DMS53 (cell line): ENCODE measurements around the gene SCPEP1.
"Not testable (repeated sequence)": the region's sequence is repeated elsewhere in the genome, so short reads cannot be mapped to it uniquely, and the experiment has no call there.

Experiments
- DNase-seq: peaks from one replicate; lab custom pipeline; 2025; lab: John Stamatoyannopoulos, UW

The SCPEP1 gene

DNA sequence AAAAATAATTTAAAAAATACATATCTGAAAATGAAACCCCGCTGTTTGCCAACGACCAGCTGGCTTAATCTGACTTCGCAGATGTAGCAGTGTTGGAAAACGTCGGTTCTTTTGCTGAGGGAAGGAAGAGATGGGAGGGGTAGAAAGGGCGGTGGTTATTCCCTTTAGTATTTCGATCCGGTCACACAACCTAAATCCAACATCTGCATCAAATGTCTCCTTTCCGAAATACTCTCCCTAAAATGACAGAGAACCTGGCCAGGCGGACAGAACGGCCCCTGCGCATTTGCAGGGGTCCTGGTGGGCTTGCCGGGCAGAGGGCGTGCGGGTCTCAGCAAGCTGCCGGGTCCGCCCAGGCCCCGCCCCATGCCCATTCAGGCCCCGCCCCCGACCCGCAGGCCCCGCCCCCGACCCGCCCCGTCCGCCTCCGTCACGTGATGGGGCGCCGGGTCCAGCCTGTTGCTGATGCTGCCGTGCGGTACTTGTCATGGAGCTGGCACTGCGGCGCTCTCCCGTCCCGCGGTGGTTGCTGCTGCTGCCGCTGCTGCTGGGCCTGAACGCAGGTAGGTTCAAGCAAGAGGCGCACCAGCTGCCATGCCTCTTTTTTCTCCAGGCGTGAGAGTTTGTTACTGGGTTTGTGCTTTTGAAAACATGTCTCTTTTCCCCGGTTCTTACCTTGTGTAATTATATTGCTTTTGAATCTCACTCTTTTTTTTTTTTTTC lies at the start of gene SCPEP1:
Gene SCPEP1, plus strand, starts transcription at position 459 of the 723 bp plus-strand sequence. Its CDS starts 29 bp downstream, at position 488.
- peak; percentile 92 for DNase-seq

DNA sequence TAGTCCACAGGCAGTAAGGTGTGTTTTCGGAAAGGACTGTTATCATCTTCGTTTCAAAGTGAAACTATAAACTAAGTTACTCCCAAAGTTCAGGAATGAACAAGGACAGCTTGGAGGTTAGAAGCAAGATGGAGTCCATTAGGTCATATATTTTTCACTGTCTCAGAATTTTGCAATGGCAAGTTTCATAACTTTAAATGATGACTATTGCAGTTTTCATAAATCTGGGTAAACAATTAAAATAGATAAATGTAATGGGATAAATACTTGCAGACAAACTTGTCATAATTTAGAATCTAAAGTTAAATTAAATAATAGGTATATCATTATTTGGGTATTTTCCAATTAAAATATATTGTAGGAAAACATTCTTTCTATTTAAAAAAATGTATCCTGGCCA lies 49.3 kb upstream of the SCPEP1 start:
- no peak for DNase-seq

DNA sequence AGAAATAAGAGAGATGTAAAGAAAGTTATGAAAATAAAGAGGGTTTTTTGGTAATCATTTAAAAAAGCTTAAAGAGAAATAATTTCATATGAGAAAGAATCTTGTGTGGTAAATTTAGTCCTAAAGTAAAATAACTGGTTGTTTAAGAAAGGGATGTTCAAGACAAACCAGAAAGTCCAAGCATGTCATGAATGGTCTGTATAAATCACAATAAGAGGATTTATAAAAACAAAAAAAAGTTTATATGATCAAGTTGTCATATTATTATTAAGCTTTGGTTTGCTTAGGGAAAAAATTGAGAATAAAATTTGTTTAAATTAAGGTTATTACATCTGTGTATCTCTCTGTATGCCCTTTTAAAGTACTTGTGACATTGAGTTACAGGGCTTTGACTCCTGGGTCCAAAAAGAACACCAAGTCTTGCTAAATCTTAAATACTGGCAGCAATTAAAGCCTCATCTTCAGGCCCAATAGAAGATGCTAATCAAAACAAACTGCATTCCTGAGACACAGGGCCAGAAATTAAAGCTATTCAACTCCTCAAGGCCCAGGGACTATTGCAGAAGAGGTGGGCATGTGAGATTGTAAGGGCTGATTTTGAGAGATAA lies 48.5 kb upstream of the SCPEP1 start:
- DNase-seq = peak; percentile 48

DNA sequence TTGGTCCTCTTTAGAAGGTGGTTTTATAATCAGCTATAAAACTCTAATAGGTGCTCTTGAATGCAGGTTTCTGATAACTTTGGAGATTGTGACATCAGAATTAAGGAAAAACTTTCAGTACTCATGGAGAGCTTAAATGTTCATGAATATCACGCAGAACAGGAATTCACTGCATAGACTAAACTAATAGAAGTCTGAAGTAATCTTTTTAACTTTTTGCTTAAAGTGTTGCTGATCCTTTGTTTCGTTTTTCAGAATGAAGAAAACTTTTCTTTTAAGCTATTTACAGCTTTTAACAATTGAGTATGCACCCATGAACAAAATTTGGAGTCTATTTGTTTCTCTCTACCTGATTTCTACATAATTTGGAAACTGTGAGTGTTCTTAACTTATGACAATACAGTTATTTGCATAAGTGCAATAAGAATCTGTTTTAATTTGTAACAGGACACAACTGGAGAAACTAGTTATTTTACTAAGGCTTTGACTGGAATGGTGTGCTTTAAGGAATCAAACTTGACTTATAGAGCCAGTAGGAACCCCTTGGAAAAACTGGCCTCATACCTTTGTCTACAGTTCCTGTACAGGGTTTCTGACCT lies 47.1 kb upstream of the SCPEP1 start:
- DNase-seq = no peak

GRCh38 chr17:56933151-56933745 lies 44.7 kb upstream of the SCPEP1 start:
- no peak for DNase-seq

DNA sequence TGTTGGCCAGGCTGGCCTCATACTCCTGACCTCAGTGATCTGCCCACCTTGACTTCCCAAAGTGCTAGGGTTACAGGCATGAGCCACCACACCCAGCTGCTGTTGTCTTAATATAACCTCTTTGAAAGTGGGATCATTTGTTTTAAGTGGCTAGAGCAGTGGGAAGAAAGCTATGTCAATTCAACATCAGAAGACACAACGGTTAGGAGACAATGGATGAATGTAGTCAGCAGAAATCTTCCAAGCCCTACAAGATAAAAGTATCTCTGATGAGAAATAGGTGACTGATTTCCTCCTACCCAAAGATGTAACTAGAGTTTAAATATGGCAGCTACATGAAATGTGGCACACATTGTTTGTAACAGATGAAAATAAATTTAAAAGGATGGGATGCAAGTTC lies 44.1 kb upstream of the SCPEP1 start:
- DNase-seq = no peak

DNA sequence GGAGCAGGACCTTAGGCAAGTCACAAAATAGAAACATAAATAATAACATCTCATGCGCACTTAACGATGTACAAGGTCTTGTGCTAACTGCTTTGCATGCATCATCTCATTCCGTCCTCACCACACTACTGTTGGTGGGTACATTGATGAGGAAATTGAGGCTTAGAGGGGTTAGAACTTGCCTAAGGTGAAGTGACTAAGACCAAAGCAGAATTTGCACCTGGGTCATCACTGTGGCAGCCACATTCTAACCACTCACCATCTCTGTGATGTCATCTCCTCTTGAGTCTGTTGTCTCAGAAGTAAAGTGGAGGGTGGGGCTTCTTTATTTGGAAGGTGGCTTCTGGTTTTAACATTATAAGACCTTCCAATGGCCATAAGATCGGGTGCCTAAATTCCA lies 43.7 kb upstream of the SCPEP1 start:
- no peak for DNase-seq

GRCh38 chr17:56935461-56935860 lies 42.5 kb upstream of the SCPEP1 start:
- DNase-seq = no peak

DNA sequence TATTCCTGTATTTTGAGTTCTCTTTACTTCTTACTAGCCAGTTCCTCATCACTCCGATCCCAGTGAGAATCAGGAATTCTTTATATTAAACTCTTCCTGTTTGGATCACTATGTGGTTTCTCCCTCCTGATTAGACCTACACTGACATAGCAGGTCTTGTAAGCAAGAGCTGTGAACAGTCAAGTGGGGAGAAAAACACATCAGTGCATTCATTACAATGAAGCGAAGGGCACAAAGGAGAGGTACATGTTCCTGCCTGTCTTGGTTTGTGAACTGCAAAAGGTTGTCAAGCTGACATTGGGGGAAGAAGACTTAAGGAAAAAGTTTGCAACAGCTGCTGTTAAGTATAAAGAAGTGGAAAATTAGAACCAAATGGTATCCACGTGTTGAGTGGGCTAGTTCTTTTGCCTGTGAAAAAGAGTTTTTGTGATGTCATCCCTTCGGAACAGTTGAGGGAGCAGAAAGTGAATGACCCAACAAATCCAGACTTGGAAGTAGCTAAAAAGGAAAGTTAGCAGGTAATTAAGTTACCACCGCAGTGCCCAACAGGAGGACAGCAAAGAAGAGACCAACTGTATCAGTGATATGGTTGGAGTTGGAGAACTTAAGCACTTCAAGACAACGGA lies 41.1 kb upstream of the SCPEP1 start:
- no peak for DNase-seq

DNA sequence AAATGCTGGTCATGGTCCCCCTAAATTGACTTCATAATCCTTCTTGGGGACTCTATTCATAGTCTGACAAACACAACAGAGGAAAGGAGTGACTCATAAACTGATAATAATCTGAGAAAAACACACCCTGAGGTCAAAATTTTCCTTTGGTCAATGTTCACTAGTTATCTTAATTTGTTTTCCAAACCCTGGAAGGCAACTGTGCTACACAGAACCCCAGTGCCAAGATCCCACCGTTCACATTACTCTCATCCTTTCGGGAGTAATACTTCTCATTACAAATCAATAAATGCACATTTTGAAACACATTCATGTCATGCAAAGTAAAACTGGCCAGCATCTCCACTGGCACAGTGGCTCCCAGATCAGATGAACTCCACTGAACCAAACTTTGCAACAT lies 40.2 kb upstream of the SCPEP1 start:
- no peak for DNase-seq

GRCh38 chr17:56938206-56938605 lies 39.7 kb upstream of the SCPEP1 start:
- DNase-seq = not testable (repeated sequence)

DNA sequence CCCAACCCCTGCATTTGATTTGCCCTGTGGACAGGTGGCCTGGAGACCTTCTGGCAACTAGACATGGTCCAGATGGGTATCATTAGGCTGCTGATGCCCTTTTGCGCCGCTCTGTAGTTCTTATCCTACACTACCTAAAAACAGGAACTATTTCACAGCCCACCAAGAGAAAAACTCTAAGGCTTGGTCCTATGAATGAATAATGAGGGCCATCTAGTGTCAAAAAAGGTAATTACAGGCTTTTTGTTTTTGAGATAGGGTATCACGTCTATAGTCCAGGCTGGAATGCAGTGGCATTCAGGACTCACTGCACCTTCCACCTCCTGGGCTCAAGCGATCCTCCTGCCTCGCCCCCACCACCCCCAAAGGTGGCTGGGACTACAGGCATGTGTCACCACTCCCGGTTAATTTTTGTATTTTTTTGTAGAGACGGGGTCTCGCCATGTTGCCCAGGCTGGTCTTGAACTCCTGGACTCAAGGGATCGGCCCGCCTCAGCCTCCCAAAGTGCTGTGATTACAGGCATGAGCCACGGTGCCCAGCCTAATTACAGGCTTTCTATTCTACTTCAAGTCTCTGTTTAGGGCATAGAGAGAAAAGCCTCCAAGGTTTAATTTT lies 38.0 kb upstream of the SCPEP1 start:
- peak; percentile 64 for DNase-seq

- no peak for DNase-seq
These were observed 34.3 kb upstream of the SCPEP1 start for GRCh38 chr17:56943505-56944125.

DNA sequence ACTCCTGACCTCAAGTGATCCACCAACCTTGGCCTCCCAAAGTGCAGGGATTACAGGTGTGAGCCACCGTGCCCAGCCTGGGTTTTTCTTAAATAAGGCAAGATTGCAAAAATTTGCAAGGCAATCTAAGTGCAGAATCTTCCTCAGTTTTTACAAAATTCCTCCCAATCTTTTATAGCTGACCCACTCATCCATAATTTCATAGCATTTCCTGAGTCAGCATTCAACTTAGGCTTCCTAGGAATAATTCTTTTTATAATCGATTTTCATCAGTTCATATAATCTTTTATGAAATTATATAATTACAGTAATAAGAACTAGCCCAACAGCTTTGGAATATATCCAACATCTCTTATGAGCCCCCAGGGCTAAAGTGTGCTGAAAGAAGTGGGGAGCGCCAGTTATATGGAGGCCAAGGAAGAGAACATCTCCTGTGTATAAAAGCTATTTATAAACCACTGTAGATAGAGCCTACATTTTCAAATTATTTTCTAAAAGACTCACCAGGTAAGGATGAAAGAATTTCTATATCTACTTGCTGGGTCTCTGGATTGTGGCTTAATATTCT lies 31.9 kb upstream of the SCPEP1 start:
- no peak for DNase-seq

DNA sequence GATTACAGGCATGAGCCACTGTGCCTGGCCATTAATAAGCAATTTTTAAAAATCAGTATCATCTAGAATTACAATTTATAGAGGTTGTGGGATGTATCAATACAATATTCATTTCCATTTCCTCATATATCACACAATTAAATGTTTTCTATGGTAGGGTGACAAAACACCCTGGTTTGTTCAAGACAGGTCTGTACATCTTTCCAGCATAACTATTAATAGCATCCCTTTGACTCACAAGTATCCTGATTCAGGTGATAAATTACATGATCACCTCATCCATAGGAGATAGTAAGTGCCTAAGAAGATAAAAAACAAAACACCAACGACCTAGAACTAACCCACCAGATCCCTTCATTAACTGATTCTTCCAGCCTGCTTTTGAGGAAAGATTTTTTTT lies 30.2 kb upstream of the SCPEP1 start:
- no peak for DNase-seq

GRCh38 chr17:56948491-56948890 lies 29.4 kb upstream of the SCPEP1 start:
- no peak for DNase-seq

DNA sequence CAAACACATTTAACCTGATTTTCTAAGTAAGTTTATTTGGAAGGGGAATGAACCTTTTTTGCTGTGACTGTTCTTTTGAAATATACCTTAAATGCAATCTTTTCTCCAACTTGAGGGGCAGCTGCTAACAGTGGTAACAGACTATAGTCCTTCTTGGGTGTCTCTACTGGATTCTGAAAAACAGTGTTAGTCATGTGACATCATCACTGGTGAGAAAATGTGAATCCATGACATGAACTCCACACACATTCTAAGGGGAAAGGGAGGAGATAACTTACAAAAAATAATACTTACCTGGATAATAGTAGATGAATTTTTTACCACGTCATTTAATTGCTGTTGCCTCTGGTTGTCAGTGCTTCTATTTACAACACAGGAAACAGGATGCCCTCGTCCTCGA lies 28.3 kb upstream of the SCPEP1 start:
- DNase-seq = no peak

DNA sequence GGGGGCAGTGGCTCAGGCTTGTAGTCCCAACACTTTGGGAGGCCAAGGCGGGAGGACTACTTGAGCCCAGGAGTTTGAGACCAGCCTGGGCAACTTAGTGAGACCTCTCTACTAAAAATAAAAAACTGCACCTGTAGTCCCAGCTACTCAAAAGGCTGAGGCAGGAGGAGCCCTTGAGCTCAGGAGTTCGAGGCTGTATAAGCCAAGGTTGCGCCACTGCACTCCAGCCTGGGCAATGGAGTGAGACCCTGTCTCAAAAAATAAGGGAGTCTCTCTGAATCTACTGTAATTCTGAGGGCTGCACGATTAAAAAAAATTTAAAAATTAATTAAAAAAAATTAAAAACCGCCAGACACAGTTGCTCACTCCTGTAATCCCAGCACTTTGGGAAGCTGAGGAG lies 20.9 kb upstream of the SCPEP1 start:
- no peak for DNase-seq

DNA sequence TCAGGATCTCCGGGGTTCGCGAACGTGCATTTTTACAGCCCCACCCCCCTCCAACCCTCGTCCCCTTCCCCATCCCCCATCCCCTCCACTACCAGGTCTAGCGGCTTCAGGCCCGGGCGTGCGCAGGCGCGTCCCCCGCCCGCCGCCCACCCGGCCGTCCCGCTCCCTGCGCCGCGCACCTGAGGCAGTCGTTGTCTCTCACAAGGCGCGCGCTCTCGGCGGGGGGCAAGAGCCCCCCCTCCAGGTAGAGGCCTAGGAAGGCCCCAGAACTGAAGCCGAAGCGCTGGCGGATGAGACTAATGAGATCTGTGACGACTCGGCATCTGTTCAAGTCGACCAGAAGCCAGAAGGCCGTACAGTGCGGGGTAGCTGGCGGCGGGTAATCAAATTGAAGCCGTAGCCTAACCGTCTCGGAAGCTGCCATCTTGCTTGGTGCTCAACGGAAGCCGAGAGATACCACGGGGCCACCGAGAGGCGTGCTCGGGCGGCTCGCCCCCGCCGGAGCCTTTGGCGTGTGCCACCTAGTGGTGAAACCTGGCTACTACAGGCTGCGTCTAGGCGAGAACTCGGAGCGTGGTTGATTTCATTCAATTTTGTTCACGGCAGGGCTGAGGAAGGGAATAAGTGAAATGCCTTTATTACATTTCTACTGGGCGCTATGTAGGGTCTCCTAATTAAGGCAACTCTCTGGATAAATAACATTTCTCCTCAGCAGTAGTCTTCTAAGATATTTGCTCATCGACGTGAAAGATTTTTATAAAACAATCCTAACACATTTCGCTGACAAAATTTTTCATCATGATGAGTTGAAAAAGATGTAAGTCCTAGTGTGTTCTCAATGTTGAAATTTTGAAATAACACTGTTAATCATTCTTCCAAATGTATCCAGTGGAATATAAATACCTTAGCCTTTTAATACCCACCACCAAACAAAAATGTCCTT lies 17.1 kb upstream of the SCPEP1 start, which contains the start of gene COIL:
Gene COIL, minus strand, starts transcription at position 455 of the 943 bp plus-strand sequence. Its CDS starts 31 bp downstream, at position 424.
- peak; percentile 94 for DNase-seq

- DNase-seq = not testable (repeated sequence)
These were observed 12.7 kb upstream of the SCPEP1 start for GRCh38 chr17:56965241-56965640.
